ENCODE results near the gene APOC4. TPM values are rescaled to one million over a fixed set of nuclear protein-coding genes. Genes with fewer than 3 reads are reported as not detected.

The APOC4 gene
- total RNA-seq, 1 experiment from 2014 or later, result not detected

GRCh38 chr19:44973982-44974735, 32.1 kb downstream of the APOC4 start:
- Histone ChIP-seq H3F3A (ENCODE audit: low read length, unreplicated experiment) (no peaks in the 10 kb centered on the region), H3K9ac (ENCODE audit: low read length) (no peak overlapping the region), H3K4me1 (ENCODE audit: insufficient read depth, low read length) (no peaks in the 10 kb centered on the region), H4K20me1 (ENCODE audit: low read length) (no peaks in the 10 kb centered on the region), H3K27ac (ENCODE audit: low read length) (no peak overlapping the region), H3K4me2 (ENCODE audit: low read length) (no peak overlapping the region), H3K36me3 (ENCODE audit: low read depth, low read length) (peaks cover 25% of the 10 kb centered on the region), H3K9me3 (ENCODE audit: low read length) (no peaks in the 10 kb centered on the region), H2AFZ (ENCODE audit: low read length) (no peak overlapping the region), H3K27me3 (ENCODE audit: low read length) (no peaks in the 10 kb centered on the region), H3K9me2 (replicated peaks; ENCODE audit: low read length) (no peaks in the 10 kb centered on the region), H3K79me2 (ENCODE audit: low read length) (no peaks in the 10 kb centered on the region), H3K4me3 (ENCODE audit: low read length) (no peak overlapping the region)
- POLR2A ChIA-PET (ENCODE audit: unreplicated experiment), result interaction anchor here (0.6 kb wide), 1 partner anchor 16 kb away, joined by 4 read pairs; no protein-coding TSS in a partner anchor
- TF ChIP-seq EZH2 (IDR thresholded peaks at IDR 0.05; ENCODE audit: low read length, unreplicated experiment), result no peak
- no peak for TF ChIP-seq EZH2phosphoT487 (IDR thresholded peaks at IDR 0.05; ENCODE audit: borderline replicate concordance, low read length)
- no peak for TF ChIP-seq CTCF (conservative IDR thresholded peaks at IDR 0.05; ENCODE audit: low read depth, low read length)
- ATAC-seq (no peak), DNase-seq (no peak)
- CTCF ChIA-PET, result no interaction called here
- no TSS peak for BruUV-seq (replicated peaks)
- intact Hi-C loops (cut with micrococcal nuclease), result no loop called here

DNA sequence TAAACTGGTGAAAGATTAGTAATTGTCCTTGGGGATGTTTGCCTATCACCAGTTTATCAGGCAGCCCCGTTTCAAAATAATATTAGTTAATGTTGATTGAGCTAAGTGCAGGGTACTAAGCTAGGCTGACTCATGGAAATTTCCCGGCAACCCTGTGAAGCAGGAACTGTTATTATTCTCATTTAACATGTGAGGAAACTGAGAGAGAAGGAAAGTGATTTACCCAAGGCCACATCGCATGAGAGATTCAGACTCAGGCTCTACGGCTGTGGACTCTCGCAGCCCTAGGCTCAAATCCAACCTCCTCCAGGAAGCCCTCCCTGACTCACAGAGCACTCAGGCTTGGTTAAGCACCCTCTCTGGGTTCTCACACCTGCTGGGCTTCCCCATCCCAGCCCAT, 32.8 kb downstream of the APOC4 start:
- ChIA-PET CTCF (no interaction called here), POLR2A (ENCODE audit: unreplicated experiment) (no interaction called here)
- H3K36me3 ChIP-seq (ENCODE audit: low read depth, low read length), result peaks cover 25% of the 10 kb centered on the region
- H3F3A ChIP-seq (ENCODE audit: low read length, unreplicated experiment), result no peaks in the 10 kb centered on the region
- intact Hi-C loops (cut with micrococcal nuclease), result no loop called here
- no peaks in the 10 kb centered on the region for H3K9me3 ChIP-seq (ENCODE audit: low read length)
- DNase-seq (no peak), ATAC-seq (no peak)
- H4K20me1 ChIP-seq (ENCODE audit: low read length), result no peaks in the 10 kb centered on the region
- no peaks in the 10 kb centered on the region for H3K79me2 ChIP-seq (ENCODE audit: low read length)
- no peak for TF ChIP-seq EZH2phosphoT487 (IDR thresholded peaks at IDR 0.05; ENCODE audit: borderline replicate concordance, low read length)
- no peak for TF ChIP-seq CTCF (conservative IDR thresholded peaks at IDR 0.05; ENCODE audit: low read depth, low read length)
- no peak for TF ChIP-seq EZH2 (IDR thresholded peaks at IDR 0.05; ENCODE audit: low read length, unreplicated experiment)
- no peak overlapping the region for H3K4me3 ChIP-seq (ENCODE audit: low read length)
- H3K27ac ChIP-seq (ENCODE audit: low read length), result no peak overlapping the region
- H2AFZ ChIP-seq (ENCODE audit: low read length), result no peak overlapping the region
- no peaks in the 10 kb centered on the region for H3K9me2 ChIP-seq (replicated peaks; ENCODE audit: low read length)
- H3K4me2 ChIP-seq (ENCODE audit: low read length), result no peak overlapping the region
- no peaks in the 10 kb centered on the region for H3K4me1 ChIP-seq (ENCODE audit: insufficient read depth, low read length)
- no TSS peak for BruUV-seq (replicated peaks)
- H3K27me3 ChIP-seq (ENCODE audit: low read length), result no peaks in the 10 kb centered on the region
- H3K9ac ChIP-seq (ENCODE audit: low read length), result no peak overlapping the region

GRCh38 chr19:44975444-44975843, 33.4 kb downstream of the APOC4 start:
- H3K4me3 ChIP-seq (ENCODE audit: low read length), result no peak overlapping the region
- no TSS peak for BruUV-seq (replicated peaks)
- no peak overlapping the region for H3K27ac ChIP-seq (ENCODE audit: low read length)
- H3F3A ChIP-seq (ENCODE audit: low read length, unreplicated experiment), result no peaks in the 10 kb centered on the region
- H2AFZ ChIP-seq (ENCODE audit: low read length), result no peak overlapping the region
- H3K9ac ChIP-seq (ENCODE audit: low read length), result no peak overlapping the region
- intact Hi-C loops (cut with micrococcal nuclease), result no loop called here
- ATAC-seq, result no peak
- POLR2A ChIA-PET (ENCODE audit: unreplicated experiment), result no interaction called here
- no peaks in the 10 kb centered on the region for H3K4me1 ChIP-seq (ENCODE audit: insufficient read depth, low read length)
- no peak overlapping the region for H3K4me2 ChIP-seq (ENCODE audit: low read length)
- CTCF ChIA-PET, result no interaction called here
- no peaks in the 10 kb centered on the region for H3K9me2 ChIP-seq (replicated peaks; ENCODE audit: low read length)
- H3K27me3 ChIP-seq (ENCODE audit: low read length), result no peaks in the 10 kb centered on the region
- DNase-seq, result no peak
- H3K79me2 ChIP-seq (ENCODE audit: low read length), result no peaks in the 10 kb centered on the region
- H3K9me3 ChIP-seq (ENCODE audit: low read length), result no peaks in the 10 kb centered on the region
- H4K20me1 ChIP-seq (ENCODE audit: low read length), result no peaks in the 10 kb centered on the region
- H3K36me3 ChIP-seq (ENCODE audit: low read depth, low read length), result peaks cover 25% of the 10 kb centered on the region
- TF ChIP-seq CTCF (conservative IDR thresholded peaks at IDR 0.05; ENCODE audit: low read depth, low read length), result no peak
- TF ChIP-seq EZH2phosphoT487 (IDR thresholded peaks at IDR 0.05; ENCODE audit: borderline replicate concordance, low read length), result no peak
- no peak for TF ChIP-seq EZH2 (IDR thresholded peaks at IDR 0.05; ENCODE audit: low read length, unreplicated experiment)
